GM18499 (cell line): ENCODE results near the gene ZNF646.

Source experiments
- ATAC-seq: cut with Tn5 transposase; IDR thresholded peaks from one replicate; pipeline ENCODE4 v1.9.1; 2021; ENCODE audit warnings: moderate number of reproducible peaks; ENCODE audit not compliant: insufficient read depth, unreplicated experiment

The ZNF646 gene

GRCh38 chr16:31106509-31107464, 32.6 kb downstream of the ZNF646 start:
- ATAC-seq: no peak

GRCh38 chr16:31107465-31107867, 33.2 kb downstream of the ZNF646 start:
- no peak for ATAC-seq

- ATAC-seq: peak; percentile 41
These were observed 34.0 kb downstream of the ZNF646 start, which contains the start of gene BCKDK for GRCh38 chr16:31108035-31108793. BCKDK (plus strand) TSS chr16:31108386; CDS start chr16:31109224, 838 bp downstream.

- no peak for ATAC-seq
These were observed 34.8 kb downstream of the ZNF646 start for GRCh38 chr16:31108794-31109558.

GRCh38 chr16:31109622-31110021, 35.4 kb downstream of the ZNF646 start:
- ATAC-seq: no peak

GRCh38 chr16:31110106-31111034, 36.1 kb downstream of the ZNF646 start:
- no peak for ATAC-seq

- ATAC-seq: no peak
These were observed 37.8 kb downstream of the ZNF646 start for GRCh38 chr16:31111881-31112466.

GRCh38 chr16:31112711-31113110, 38.5 kb downstream of the ZNF646 start:
- no peak for ATAC-seq

- no peak for ATAC-seq
These were observed 39.2 kb downstream of the ZNF646 start for GRCh38 chr16:31113121-31114120.

- no peak for ATAC-seq
These were observed 40.2 kb downstream of the ZNF646 start for GRCh38 chr16:31114468-31114867.

- peak; percentile 60 for ATAC-seq
These were observed 43.4 kb downstream of the ZNF646 start, which contains the start of gene KAT8 for GRCh38 chr16:31117384-31118222. KAT8 (plus strand) TSS chr16:31117664; CDS start chr16:31117682, 18 bp downstream.

GRCh38 chr16:31118223-31119155, 44.3 kb downstream of the ZNF646 start:
- no peak for ATAC-seq

- ATAC-seq: no peak
These were observed 45.9 kb downstream of the ZNF646 start for GRCh38 chr16:31120129-31120528.

- no peak for ATAC-seq
These were observed 51.6 kb downstream of the ZNF646 start for GRCh38 chr16:31125844-31126243.

GRCh38 chr16:31127182-31127581, 53.0 kb downstream of the ZNF646 start:
- no peak for ATAC-seq
